IPS-NIHi11 (cell line): ENCODE measurements around the gene LURAP1L.

Experiments
- DNase-seq: peaks from one replicate; pipeline ENCODE4 v3.0.0; 2012; ENCODE audit warnings: mixed read lengths, low spot score

The LURAP1L gene

GRCh38 chr9:12777121-12778022, 2.6 kb downstream of the LURAP1L start:
- DNase-seq, result no peak

DNA sequence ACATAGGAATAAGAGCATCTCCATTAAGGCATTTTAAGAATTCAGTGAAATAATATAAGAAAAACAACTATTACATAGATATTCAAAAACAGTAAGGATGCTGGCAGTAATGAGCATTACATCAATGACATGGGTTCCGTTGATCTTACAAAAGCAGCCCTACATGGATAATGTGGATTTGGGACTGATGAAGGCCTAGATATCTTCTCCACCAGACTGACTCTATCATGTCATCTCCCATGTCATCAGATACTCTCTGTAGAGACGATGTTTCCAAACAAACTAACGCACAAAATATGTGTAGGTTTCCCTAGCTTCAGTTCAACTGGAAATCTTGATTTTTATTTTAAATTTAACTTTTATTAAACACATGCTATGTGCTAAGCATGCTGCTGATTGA, 3.6 kb downstream of the LURAP1L start:
- DNase-seq, result no peak

DNA sequence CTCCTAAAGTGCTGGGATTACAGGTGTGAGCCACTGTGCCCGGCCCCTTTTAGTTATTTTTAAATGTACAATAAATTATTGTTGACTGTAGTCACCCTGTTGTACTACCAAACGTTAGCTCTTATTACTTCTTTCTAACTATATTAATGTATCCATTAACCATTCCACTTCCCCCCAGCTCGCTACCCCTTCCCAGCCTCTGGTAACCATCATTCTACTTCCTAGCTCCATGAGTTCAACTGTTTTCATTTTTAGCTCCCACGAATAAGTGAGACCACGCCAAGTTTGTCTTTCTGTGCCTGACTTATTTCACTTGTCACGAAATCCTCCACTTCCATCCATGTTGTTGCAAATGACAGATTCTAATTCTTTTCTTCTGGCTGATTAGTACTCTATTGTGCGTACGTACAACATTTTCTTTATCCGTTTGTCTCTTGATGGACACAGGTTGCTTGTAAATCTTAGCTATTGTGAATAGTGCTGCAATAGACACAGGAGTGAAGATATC, 6.5 kb downstream of the LURAP1L start:
- no peak for DNase-seq

DNA sequence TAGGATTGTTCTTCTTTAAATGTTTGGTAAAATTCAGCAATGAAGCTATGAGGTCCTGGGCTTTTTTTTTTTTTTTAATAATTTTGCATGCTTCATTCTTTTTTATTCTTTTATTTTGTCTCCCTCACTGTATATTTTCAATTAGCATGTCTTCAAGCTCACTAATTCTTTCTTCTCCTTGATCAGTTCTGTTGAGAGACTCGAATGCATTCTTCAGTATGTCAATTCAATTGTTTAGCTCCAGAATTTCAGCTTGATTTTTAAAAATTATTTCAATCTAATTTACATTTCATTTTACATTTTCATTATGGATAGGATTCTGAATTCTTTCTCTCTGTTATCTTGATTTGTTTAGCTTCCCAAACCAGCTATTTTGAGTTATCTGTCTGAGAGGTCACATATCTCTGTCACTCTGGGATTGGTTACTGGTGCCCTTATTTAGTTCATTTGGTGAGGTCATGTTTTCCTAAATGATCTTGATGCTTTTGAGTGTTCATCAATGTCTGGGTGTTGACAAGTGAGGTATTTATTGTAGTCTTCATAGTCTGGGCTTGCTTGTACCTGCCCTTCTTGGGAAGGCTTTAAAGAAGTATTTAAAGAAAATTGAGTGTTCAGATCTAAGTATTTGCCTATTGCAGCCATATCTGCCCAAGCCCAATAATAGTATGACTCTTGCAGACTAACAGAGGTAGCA, 9.1 kb downstream of the LURAP1L start:
- no peak for DNase-seq

GRCh38 chr9:12784461-12785259, 9.8 kb downstream of the LURAP1L start:
- DNase-seq, result no peak

DNA sequence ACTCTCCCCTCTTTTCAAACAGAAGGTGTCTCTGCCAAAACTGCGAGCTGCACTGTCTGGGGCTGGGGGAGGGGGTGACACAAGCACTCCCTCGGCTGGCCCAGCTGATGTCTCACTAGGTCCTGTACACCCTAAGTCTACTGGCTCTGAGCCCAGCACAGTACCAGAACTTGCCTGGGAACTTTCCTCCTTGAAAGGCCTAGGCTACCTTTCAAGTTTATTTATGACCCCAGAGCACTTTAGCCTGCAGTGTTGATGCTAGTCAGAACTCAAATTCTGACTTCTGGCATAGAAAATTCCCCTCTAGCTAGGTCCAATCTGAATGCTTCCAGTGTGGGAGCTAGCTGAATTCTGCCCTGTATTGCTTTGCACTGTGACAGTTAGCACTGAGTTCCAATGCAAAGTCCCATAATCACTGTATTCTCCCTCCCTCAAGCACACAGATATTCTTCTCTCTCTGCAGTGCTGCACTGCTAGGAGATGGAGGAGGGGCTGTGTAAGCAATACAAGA, 10.5 kb downstream of the LURAP1L start:
- DNase-seq, result no peak

GRCh38 chr9:12785941-12786340, 11.1 kb downstream of the LURAP1L start:
- DNase-seq, result no peak

DNA sequence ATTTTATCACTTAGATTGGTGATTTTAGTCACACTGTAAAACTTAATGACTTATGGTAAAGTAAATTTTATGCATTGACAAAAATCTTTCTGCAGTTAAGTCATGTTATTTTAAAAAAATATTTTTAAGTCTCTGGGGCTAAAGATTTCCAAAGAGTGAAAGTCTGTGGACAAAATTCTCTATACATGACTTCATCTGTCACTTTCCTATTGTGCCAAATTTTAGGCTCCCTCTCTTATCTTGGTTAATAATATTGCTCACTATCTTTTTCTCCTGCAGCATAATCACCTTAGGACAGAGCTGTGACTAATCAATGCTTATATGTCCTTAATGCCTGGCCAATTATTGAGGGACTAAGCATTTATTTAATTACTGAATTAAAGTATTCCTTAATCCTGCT, 15.2 kb downstream of the LURAP1L start:
- no peak for DNase-seq

DNA sequence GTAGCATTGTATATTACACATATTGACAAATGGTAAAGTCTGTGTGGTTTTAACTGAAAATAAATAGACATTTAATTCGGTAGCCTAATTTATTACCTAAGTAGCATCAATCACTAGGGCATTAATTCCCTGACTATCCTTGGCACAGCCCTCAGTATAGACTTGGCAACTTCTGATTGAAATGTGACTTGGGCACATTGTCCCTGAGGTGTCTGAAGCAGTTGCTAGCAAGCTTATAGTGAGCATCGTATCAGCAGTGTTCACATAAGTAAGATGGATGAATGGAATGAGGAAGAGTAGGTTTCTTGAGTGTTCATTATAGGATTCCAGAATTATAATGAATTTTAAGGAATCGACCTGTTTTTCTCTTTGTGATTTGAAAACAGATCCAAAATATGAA, 16.1 kb downstream of the LURAP1L start:
- DNase-seq, result no peak

DNA sequence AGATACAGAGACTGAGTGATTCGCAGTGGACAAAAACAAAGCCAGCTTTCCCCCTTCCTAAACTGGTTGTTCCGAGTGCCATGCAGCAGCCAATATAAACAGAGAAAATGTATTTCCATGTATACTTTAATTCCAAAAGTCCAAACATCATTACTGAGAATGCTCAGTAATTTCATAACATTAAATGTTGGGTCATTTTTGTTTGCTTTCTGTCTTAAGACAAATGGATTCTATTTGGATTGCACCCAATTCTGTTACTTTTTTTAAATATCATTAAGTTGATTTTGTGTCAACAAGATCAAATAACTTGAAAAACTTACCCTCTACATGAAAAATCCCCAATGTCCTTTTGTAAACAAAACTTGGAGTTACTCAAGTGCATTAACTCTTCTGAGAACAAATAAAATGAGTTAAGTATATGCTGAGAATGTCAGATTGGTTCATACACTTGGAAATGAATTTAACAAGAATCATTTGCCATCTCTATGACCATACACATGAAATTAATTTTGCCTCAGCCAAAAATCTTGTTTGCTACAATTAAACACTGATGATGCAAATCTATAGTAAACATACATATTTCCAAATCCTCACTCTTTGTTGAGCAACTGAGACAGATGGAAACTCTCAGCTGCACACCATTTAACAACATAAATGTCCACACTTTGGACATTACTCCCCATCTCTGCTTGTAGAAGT, 19.4 kb downstream of the LURAP1L start:
- no peak for DNase-seq

DNA sequence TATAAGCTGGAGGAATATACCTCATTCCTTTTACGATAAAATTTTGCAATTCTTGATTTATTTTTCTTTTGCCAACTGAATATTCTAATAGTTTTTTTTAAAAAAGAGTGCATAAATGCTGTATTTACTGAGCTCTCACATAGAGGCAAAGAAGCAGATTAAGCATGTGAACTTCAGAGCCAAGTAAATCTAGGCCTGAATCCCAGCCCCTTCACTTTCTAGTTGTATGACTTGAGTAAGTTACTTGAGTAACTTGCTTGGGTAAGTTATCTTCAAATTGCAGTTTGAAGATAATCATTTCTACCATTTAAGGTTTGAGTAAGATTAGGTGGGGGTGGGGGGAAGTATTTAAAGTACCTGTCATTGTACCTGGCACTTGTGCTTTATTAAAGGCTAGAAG, 21.8 kb downstream of the LURAP1L start:
- no peak for DNase-seq

GRCh38 chr9:12797037-12797436, 22.2 kb downstream of the LURAP1L start:
- DNase-seq, result no peak

- DNase-seq, result no peak
These were observed 23.4 kb downstream of the LURAP1L start for GRCh38 chr9:12798066-12798770.

DNA sequence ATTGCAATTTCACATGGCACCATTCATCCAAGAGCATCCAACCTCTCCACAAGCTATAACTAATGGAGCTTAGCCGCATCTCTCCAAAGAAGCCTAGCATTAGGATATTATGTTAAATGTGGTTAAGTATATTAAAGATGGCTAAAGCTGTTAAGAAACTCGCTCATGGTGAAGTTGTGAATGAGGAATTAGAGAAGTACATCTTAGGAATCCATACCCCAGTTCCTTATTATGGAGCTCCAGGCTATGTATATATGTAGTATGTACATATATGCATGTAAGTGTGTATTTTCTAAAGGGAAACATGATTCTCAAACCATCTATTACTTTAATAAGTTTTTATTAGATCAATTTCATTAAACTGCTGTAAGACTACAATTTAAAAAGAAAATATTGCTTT, 26.4 kb downstream of the LURAP1L start:
- DNase-seq, result no peak

GRCh38 chr9:12801663-12802062, 26.8 kb downstream of the LURAP1L start:
- DNase-seq, result no peak

DNA sequence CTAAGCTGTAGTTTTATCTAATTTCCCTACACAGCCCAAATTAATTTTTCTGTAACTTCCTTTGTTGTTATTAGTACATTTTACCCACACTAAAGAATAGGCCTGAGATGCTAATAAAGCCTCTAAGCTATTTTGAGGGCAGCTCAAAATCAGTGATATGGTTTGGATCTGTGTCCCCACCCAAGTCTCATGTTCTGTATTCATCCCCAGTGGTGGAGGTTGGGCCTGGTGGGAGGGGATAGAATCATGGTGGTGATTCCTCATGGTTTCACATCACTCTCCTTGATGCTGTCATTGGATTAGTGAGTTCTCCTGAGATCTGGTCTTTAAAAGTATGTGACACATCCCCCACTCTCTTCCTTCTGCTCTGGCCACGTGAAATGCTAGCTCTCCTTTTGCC, 27.3 kb downstream of the LURAP1L start:
- no peak for DNase-seq

GRCh38 chr9:12808569-12808968, 33.7 kb downstream of the LURAP1L start:
- DNase-seq, result no peak

DNA sequence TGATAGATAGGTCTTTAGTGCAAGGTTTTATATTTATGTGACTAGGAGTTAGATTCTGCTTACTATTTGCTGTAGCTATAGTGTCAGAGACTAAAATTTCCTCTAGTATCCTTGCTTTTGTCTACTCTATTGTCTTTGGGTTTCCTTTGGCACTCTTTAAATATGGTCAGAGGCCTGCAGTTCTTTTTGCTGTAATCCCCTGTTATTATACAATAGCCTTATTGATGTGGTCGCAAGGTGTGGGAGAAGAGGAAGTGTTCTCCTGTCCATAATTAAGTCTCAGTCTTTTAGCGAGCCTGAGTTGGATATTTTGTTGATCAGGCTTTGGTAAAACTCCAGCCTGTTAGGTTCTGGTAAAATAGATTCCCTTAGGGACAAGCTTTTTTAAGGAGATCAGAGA, 34.9 kb downstream of the LURAP1L start:
- no peak for DNase-seq

DNA sequence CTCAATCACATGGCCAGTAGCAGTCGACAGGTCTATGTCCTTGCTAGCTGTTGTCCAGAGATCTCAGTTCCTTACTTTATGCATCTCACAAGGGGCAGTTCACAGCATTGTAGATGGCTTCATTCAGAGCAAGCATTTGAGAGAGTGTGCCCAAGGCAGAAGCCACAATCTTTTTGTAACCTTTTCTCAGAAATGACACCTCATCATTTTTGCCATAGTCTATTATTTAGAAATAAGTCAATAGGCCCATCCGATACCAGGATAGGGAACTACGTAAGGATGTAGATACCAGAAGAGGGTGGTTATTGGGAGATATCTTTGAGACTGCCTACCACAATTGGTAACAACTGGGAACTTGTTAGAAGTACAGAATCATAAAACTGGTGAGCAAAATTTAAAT, 37.1 kb downstream of the LURAP1L start:
- no peak for DNase-seq

DNA sequence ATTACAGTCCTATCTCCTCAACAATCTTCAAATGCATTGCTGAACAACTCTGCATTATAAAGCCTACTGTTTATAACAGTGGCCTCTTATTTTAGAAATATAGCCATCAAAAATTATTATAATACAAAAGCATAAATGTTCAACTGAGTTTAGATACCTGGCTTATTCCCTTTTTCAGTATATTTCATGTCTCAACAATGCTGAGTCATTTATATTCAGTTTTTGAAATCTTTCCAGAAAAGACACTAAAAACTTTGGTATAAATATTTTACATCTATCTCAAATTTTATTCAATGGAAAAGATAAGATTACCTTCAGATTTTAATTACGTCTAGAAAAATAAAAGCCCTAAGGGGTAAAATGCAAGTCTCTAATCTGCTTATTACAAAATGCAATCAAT, 37.9 kb downstream of the LURAP1L start:
- DNase-seq, result no peak

DNA sequence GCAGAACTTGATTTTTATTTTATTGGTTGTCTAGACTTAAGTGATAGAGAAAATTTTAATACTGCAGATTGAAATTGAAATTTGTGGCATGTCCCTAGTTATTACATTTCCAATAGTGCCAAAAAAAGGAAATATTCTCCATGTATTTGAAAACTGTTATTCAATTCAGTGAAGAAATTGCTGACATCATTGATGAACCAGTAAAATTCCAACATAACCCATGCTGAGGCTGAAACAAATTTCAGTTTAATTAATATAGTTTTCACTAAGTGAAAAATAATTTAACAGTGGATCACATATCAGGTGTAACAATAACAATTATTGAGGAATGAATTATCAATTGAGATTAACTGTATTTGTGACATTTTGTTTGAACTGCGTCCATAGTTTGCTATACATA, 38.7 kb downstream of the LURAP1L start:
- no peak for DNase-seq
